Nephron (organoid): ENCODE results near the gene UBE2I.

ENCODE experiments used
- H3K27ac Mint-ChIP-seq, 3 experiments: 2 replicates each; pipeline ENCODE4 v1.8.0; 2020; ENCODE audit warnings: mixed read lengths in 3 of 3, mild to moderate bottlenecking in 2 of 3, moderate library complexity in 1 of 3
- H3K27me3 Mint-ChIP-seq: 2 replicates; pipeline ENCODE4 v1.8.0; 2021; ENCODE audit warnings: low read depth, mild to moderate bottlenecking, moderate library complexity, mixed read lengths
- H3K36me3 Mint-ChIP-seq: 2 replicates; pipeline ENCODE4 v1.8.0; 2020; ENCODE audit warnings: low read depth, mixed read lengths
- H3K4me1 Mint-ChIP-seq: 2 replicates; pipeline ENCODE4 v1.8.0; 2020; ENCODE audit warnings: mixed read lengths
- H3K4me3 Mint-ChIP-seq, 3 experiments: 2 replicates each; pipeline ENCODE4 v1.8.0; 2020; ENCODE audit warnings: mild to moderate bottlenecking in 3 of 3, mixed read lengths in 3 of 3, moderate library complexity in 2 of 3
- H3K9me3 Mint-ChIP-seq: 2 replicates; pipeline ENCODE4 v1.8.0; 2020; ENCODE audit warnings: mixed read lengths
- CTCF ChIP-seq, 3 experiments: fragments of 200-600 bp; sonication (generic); IDR thresholded peaks; one replicate each; pipeline ENCODE4 v1.5.0; 2021; ENCODE audit warnings: antibody characterized with exemption in 3 of 3; ENCODE audit not compliant: unreplicated experiment in 3 of 3

Gene UBE2I

DNA sequence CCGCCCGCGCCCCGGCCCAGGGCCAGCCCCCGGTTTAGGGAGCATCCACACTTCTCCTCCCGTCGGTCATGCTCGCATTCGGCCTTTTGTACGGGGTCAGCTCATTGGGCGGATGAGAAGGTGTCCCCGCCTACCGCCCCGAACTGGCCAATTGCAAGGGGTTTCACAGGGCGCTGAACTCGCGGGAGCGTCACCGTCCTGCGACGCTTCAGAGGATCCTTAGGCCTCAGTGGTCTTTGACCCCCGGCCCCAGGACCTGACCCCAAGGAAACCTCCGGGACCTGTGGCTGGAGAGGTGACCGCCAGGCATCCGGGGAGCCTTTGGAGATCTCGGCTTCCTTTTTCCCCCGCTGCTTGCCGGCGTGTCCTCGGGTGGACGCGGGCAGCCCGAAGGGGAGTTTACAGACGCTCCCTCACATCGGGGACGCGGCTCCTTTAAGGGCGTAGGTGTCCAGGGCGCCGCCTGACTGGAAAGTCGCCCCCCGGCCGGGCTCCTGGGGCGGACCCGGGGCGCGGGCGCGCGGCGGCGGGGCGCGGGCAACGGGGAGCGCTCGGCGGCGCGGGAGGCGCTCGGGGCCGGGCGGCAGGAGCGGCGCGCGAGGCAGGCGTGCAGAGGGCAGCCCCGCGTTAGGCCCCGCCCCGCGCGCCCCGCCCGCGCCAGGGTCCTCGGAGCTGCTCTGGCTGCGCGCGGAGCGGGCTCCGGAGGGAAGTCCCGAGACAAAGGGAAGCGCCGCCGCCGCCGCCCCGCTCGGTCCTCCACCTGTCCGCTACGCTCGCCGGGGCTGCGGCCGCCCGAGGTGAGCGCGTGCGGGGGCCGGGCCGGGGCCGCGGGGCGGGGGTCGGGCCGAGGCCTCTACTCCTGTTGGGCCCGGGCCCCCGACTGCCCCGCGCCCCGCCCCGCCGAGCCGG lies at the start of gene UBE2I:
UBE2I (plus strand) TSS at position 660 of the 909 bp plus-strand sequence. CDS start 4,395 bp downstream, outside the sequence.
- peaks cover 5% of the 10 kb centered on the region for H3K36me3 Mint-ChIP-seq
- H3K27ac Mint-ChIP-seq = peak within 1 kb of the TSS; percentile 100
- no peak for TF ChIP-seq CTCF (IDR thresholded peaks at IDR 0.05; ENCODE audit: unreplicated experiment in 3 of 3)
- H3K27me3 Mint-ChIP-seq = peaks cover 6% of the 10 kb centered on the region
- H3K9me3 Mint-ChIP-seq = no peaks in the 10 kb centered on the region
- H3K4me1 Mint-ChIP-seq = peaks cover 22% of the 10 kb centered on the region
- H3K4me3 Mint-ChIP-seq = peak within 1 kb of the TSS; percentile 92 to 100 (median 99)

DNA sequence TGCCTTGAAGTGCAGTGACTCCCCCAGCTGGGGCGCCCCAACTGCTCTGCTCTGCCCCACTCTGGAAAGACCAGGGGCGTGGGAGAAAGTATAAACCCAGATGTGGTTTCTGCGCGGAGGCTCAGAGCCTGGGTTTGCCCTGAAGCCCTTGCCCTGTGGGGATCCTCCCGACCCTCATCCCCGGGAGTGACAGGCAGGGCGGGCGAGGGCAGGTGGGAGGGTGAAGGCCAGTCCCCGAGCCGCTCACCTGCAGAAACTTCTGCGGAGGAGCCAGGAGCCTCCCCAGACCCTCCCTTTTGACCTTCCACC lies 49.7 kb upstream of the UBE2I start:
- no peak overlapping the region for H3K4me3 Mint-ChIP-seq
- peaks cover 3% of the 10 kb centered on the region for H3K9me3 Mint-ChIP-seq
- no peaks in the 10 kb centered on the region for H3K36me3 Mint-ChIP-seq
- H3K4me1 Mint-ChIP-seq = peaks cover 7% of the 10 kb centered on the region
- no peak overlapping the region for H3K27ac Mint-ChIP-seq
- H3K27me3 Mint-ChIP-seq = peaks cover 41% of the 10 kb centered on the region
- TF ChIP-seq CTCF (IDR thresholded peaks at IDR 0.05; ENCODE audit: unreplicated experiment in 3 of 3) = no peak

DNA sequence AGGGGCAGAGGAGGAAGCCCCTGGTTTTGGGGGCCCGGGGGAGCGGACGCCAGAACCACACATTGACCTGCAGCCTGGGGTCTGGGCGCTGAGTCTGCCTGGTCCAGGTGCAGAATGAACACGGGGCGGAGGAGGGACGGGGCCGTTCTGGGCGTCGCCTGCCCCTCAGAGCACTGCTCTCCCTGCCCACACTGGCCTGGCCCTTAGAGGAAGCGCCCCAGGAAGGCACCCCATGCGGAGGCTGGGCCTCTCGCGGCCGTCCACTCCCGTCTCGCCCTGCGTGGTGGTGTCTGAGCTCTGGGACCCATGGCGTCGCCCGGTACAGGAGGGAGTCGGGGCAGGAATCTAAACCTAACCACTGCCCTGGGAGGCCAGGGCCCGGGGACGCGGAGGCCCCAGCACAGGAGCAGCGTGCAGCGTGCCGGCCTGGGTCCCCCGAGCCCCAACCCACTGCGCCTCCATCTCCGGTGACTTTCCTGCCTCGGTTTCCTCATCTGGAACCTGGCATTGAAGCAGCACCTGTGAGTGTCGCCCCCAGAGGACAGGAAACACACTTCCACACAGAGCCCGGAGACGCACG lies 49.2 kb upstream of the UBE2I start:
- peaks cover 7% of the 10 kb centered on the region for H3K4me1 Mint-ChIP-seq
- H3K4me3 Mint-ChIP-seq = no peak overlapping the region
- TF ChIP-seq CTCF (IDR thresholded peaks at IDR 0.05; ENCODE audit: unreplicated experiment in 3 of 3) = no peak
- no peak overlapping the region for H3K27ac Mint-ChIP-seq
- no peaks in the 10 kb centered on the region for H3K36me3 Mint-ChIP-seq
- peaks cover 41% of the 10 kb centered on the region for H3K27me3 Mint-ChIP-seq
- H3K9me3 Mint-ChIP-seq = peaks cover 3% of the 10 kb centered on the region

DNA sequence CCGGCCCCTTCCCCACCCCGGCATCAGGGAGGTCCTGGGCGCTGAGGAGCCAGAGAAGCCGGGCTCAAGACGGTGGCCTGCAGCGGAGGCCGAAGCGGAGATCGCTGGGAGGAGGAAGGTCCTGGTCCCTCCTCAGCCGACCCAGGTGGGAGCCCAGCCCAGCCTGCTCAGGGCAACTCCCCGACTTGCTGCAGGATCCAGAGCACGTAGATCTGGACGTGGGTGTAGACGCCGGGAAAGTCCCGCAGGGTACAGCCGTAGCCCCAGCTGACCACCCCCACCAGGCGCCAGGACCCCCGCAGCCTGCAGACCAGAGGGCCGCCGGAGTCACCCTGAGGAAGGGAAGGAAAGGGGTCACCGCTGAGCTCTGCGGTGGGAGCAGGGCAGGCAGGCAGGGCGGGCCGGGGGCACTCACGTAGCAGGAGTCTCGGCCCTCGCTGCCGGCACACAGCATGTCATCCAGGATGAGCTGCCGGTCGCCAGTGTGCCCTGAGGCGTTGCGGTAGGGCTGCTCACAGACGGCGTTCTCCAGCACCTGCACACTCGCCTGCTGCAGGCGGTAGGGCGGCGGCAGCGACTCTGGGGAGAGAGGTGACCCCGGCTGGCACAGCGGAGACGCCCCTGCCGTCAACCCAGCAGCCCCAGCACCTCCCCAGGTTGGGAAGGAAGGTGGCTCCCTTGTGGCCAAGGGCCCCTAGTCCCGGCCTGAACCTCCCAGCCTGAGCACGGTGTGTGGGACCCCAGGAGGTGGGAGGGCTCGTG lies 48.1 kb upstream of the UBE2I start:
- Mint-ChIP-seq H3K4me1 (peaks cover 7% of the 10 kb centered on the region), H3K4me3 (no peak overlapping the region), H3K9me3 (peaks cover 3% of the 10 kb centered on the region), H3K27ac (no peak overlapping the region), H3K27me3 (peaks cover 46% of the 10 kb centered on the region), H3K36me3 (no peaks in the 10 kb centered on the region)
- TF ChIP-seq CTCF (IDR thresholded peaks at IDR 0.05; ENCODE audit: unreplicated experiment in 3 of 3) = no peak

GRCh38 chr16:1262210-1262845 lies 47.1 kb upstream of the UBE2I start:
- Mint-ChIP-seq H3K36me3 (no peaks in the 10 kb centered on the region), H3K4me3 (no peak overlapping the region)

More at GRCh38 chr16:1262210-1262845, 47.1 kb upstream of the UBE2I start:
- Mint-ChIP-seq H3K4me1 (peaks cover 7% of the 10 kb centered on the region), H3K27ac (no peak overlapping the region), H3K9me3 (peaks cover 3% of the 10 kb centered on the region), H3K27me3 (peaks cover 43% of the 10 kb centered on the region)
- TF ChIP-seq CTCF (IDR thresholded peaks at IDR 0.05; ENCODE audit: unreplicated experiment in 3 of 3) = no peak
